Adipocyte (in vitro differentiated cells): ENCODE measurements around the gene TTN.
A peak's percentile ranks its signal among the peaks of the same experiment; 100 is the strongest.

Experiments used
- DNase-seq: peaks from one replicate; pipeline ENCODE4 v3.0.0-alpha.2; 2015; ENCODE audit warnings: low read depth
- H3K27me3 ChIP-seq: replicated peaks from 2 replicates; pipeline ENCODE4 v1.7.0; 2013; ENCODE audit warnings: mild to moderate bottlenecking, low read length, moderate library complexity; ENCODE audit not compliant: control insufficient read depth, insufficient read depth
- H3K36me3 ChIP-seq: 2 replicates; pipeline ENCODE4 v1.7.0; 2013; ENCODE audit warnings: low read length, mild to moderate bottlenecking, moderate library complexity; ENCODE audit not compliant: control insufficient read depth, insufficient read depth, severe bottlenecking
- H3K4me1 ChIP-seq: 2 replicates; pipeline ENCODE4 v1.7.0; 2013; ENCODE audit warnings: mild to moderate bottlenecking, low read length, moderate library complexity; ENCODE audit not compliant: control insufficient read depth, insufficient read depth
- H3K4me3 ChIP-seq: 2 replicates; pipeline ENCODE4 v1.7.0; 2013; ENCODE audit warnings: mild to moderate bottlenecking, low read length, moderate library complexity
- H3K9ac ChIP-seq: 2 replicates; pipeline ENCODE4 v1.7.0; 2013; ENCODE audit warnings: mild to moderate bottlenecking, low read length, moderate library complexity
- H3K9me3 ChIP-seq: 2 replicates; pipeline ENCODE4 v1.7.0; 2013; ENCODE audit warnings: mild to moderate bottlenecking, low read length, moderate library complexity; ENCODE audit not compliant: control insufficient read depth

TTN gene

GRCh38 chr2:178517496-178517895 lies 289.7 kb downstream of the TTN start:
- H3K27me3 ChIP-seq = no peaks in the 10 kb centered on the region
- no peaks in the 10 kb centered on the region for H3K9me3 ChIP-seq
- no peak overlapping the region for H3K4me3 ChIP-seq
- H3K4me1 ChIP-seq = peaks cover 3% of the 10 kb centered on the region
- H3K9ac ChIP-seq = no peak overlapping the region
- peaks cover 9% of the 10 kb centered on the region for H3K36me3 ChIP-seq
- no peak for DNase-seq

DNA sequence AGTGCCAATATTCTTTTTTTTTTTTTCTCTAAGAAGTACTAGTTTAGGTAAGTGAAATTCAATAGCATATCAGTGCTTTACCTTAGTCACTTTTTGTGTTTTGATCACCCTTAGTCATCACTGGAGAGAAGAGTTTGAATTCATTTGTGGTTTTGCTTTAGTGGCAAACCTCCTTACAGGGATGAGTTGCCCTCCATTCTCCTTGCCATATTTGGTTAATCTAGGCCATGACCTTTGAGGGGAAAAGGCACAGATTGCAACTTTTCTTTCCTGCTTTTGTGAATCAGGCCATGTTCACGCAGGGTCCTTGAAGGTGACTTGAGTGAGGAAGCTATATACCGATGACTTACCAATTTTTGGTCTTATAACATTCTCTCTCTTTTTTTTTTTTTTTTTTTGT lies 292.6 kb downstream of the TTN start:
- Histone ChIP-seq H3K27me3 (no peaks in the 10 kb centered on the region), H3K4me3 (no peak overlapping the region), H3K36me3 (peaks cover 15% of the 10 kb centered on the region), H3K4me1 (peaks cover 3% of the 10 kb centered on the region), H3K9ac (no peak overlapping the region), H3K9me3 (no peaks in the 10 kb centered on the region)
- no peak for DNase-seq

DNA sequence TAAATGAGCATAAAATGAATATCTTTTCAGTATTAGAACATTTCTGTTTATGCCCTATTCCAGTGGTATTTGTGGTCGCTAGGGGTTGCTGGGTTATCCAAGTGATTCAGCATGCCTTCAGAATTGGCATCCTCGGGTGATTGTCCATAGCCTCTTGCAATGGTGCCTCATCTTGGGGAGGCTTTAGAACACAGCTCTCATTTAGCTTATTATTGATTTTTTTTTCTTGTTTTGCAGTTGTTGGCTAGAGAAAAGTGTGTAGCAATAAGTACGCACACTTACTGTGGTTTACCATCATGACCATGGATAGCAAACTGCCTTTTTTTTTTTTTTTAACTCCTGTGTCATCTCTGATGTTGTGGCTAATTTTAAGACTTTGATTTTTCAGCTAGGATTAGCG lies 293.3 kb downstream of the TTN start:
- peaks cover 12% of the 10 kb centered on the region for H3K36me3 ChIP-seq
- no peak for DNase-seq
- no peak overlapping the region for H3K9ac ChIP-seq
- no peaks in the 10 kb centered on the region for H3K9me3 ChIP-seq
- H3K27me3 ChIP-seq = no peaks in the 10 kb centered on the region
- peaks cover 3% of the 10 kb centered on the region for H3K4me1 ChIP-seq
- no peak overlapping the region for H3K4me3 ChIP-seq

- Histone ChIP-seq H3K9me3 (no peaks in the 10 kb centered on the region), H3K4me1 (peaks cover 3% of the 10 kb centered on the region), H3K4me3 (no peak overlapping the region), H3K36me3 (peaks cover 8% of the 10 kb centered on the region), H3K27me3 (no peaks in the 10 kb centered on the region), H3K9ac (no peak overlapping the region)
- no peak for DNase-seq
These were observed 294.7 kb downstream of the TTN start for GRCh38 chr2:178512484-178512883.

DNA sequence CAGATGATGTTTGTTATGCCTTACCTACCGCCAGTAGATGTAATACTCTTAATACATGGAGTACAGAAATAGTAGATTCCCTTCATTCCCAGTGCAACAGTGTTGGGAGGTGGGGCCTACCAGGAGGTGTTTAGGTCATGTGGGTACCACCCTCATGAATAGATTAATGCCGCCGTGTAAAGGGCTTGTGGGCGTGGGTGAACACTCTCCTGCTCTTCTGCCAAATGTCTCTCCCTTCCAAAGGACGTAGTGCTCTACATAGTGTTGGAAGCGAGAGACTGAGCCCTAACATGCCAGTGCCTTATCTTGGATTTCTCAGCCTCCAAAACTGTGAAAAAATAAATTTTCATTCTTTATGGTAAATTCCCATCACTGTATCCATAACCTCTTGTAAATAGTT lies 296.8 kb downstream of the TTN start:
- Histone ChIP-seq H3K4me3 (no peak overlapping the region), H3K4me1 (peaks cover 24% of the 10 kb centered on the region), H3K36me3 (peaks cover 8% of the 10 kb centered on the region), H3K9me3 (no peaks in the 10 kb centered on the region), H3K27me3 (no peaks in the 10 kb centered on the region), H3K9ac (no peak overlapping the region)
- DNase-seq = no peak

DNA sequence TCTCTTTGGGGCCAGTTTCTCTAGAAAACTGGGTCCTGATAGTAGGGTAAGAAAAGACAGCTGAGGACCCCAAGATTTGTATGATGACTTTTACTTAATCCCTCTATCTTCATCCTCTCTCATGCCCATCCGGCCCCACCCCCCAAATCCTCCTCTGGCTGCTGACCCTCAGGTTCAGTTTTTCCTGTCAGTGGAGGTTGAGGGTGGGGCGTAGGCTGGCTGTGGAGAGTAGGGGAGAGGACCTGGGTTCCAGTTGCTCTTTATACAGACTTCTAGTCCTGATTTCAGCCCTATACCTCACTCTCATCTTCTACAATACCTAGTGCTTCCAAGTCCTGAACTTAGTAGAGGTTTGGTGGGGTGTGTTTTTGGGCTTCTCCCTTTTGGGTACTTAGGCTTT lies 298.6 kb downstream of the TTN start:
- no peak overlapping the region for H3K9ac ChIP-seq
- no peak for DNase-seq
- no peak overlapping the region for H3K4me3 ChIP-seq
- no peaks in the 10 kb centered on the region for H3K9me3 ChIP-seq
- H3K27me3 ChIP-seq = no peaks in the 10 kb centered on the region
- peaks cover 22% of the 10 kb centered on the region for H3K4me1 ChIP-seq
- peaks cover 22% of the 10 kb centered on the region for H3K36me3 ChIP-seq

DNA sequence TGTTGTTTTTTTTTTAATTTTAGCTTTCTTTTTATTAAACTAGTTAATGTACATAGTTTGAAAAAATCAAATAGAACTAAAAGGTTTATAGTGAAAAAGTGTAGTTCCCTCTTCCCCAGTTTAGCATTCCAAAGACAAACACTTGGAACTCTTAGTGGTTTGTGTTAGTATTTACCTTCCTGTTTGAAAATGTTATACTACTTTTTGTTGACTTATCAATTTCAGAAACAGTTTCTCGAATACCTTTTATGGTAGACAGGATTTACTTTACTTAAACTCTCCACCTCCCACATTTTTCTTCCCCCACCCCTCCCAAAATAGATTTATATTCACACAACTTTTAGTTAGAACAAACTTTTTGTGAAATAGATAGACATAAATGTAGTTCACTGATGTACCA lies 300.3 kb downstream of the TTN start:
- H3K9me3 ChIP-seq = no peaks in the 10 kb centered on the region
- no peaks in the 10 kb centered on the region for H3K27me3 ChIP-seq
- peaks cover 39% of the 10 kb centered on the region for H3K36me3 ChIP-seq
- peaks cover 22% of the 10 kb centered on the region for H3K4me1 ChIP-seq
- H3K9ac ChIP-seq = peak overlapping the region; percentile 43
- DNase-seq = no peak
- no peak overlapping the region for H3K4me3 ChIP-seq

- H3K9me3 ChIP-seq = no peaks in the 10 kb centered on the region
- DNase-seq = no peak
- peaks cover 43% of the 10 kb centered on the region for H3K36me3 ChIP-seq
- H3K4me3 ChIP-seq = peak overlapping the region; percentile 50
- peak overlapping the region; percentile 43 for H3K9ac ChIP-seq
- H3K27me3 ChIP-seq = no peaks in the 10 kb centered on the region
- peaks cover 22% of the 10 kb centered on the region for H3K4me1 ChIP-seq
These were observed 300.7 kb downstream of the TTN start for GRCh38 chr2:178506524-178506923.

- Histone ChIP-seq H3K9ac (peak overlapping the region; percentile 43), H3K4me1 (peaks cover 22% of the 10 kb centered on the region), H3K9me3 (no peaks in the 10 kb centered on the region), H3K36me3 (peaks cover 47% of the 10 kb centered on the region), H3K4me3 (peak overlapping the region; percentile 50), H3K27me3 (no peaks in the 10 kb centered on the region)
- no peak for DNase-seq
These were observed 301.1 kb downstream of the TTN start for GRCh38 chr2:178506101-178506500.

DNA sequence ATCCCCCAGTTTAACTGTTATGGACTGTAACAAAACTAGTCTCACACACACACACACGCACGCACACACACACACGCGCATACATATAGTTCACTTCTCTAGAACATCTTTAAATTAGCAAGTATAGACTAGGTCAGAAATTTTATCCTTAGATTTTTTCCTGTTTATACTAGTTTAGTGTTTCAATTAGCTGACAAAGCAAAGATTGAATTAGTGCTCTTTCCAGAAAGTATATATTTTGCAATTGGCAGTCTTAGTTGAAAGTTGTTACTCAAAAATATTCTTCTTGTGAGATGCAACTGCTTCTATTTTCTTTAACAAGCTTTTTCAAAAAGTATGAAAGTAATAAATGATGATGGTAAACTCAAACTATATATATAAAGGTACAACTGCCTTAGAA lies 304.5 kb downstream of the TTN start:
- Histone ChIP-seq H3K9me3 (no peaks in the 10 kb centered on the region), H3K9ac (no peak overlapping the region), H3K4me3 (no peak overlapping the region), H3K36me3 (peaks cover 72% of the 10 kb centered on the region), H3K27me3 (no peaks in the 10 kb centered on the region), H3K4me1 (peaks cover 22% of the 10 kb centered on the region)
- DNase-seq = no peak

GRCh38 chr2:178499640-178500039 lies 307.6 kb downstream of the TTN start:
- H3K9ac ChIP-seq = no peak overlapping the region
- no peak overlapping the region for H3K4me3 ChIP-seq
- H3K27me3 ChIP-seq = no peaks in the 10 kb centered on the region
- H3K9me3 ChIP-seq = no peaks in the 10 kb centered on the region
- H3K4me1 ChIP-seq = no peaks in the 10 kb centered on the region
- DNase-seq = no peak
- H3K36me3 ChIP-seq = peaks cover 95% of the 10 kb centered on the region

DNA sequence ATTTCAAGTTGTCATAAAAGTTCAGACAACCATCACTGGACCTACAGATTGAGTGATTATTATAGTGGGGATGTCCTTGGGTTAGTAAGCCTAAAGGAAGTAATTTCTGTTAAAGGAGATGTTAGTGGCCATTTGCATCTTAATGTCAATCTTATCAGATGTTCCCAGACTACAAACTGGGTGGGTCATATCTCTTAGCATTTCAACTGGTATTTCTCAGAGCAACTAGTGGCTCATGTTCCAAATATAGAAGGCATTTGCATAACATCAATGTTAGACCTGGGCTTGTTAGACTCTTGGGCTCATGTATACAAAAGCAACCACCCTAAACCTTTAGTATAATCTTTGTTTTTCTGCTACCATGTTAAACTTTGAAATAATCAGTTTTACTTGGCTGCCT lies 309.1 kb downstream of the TTN start:
- Histone ChIP-seq H3K4me3 (no peak overlapping the region), H3K27me3 (no peaks in the 10 kb centered on the region), H3K36me3 (peaks cover 94% of the 10 kb centered on the region), H3K9ac (no peak overlapping the region), H3K4me1 (no peaks in the 10 kb centered on the region), H3K9me3 (no peaks in the 10 kb centered on the region)
- no peak for DNase-seq
